ENCODE results near the gene KIF22. TPM values are rescaled to one million over a fixed set of nuclear protein-coding genes. Genes with fewer than 3 reads are reported as not detected.
A peak's percentile ranks its signal among the peaks of the same experiment; 100 is the strongest.

The KIF22 gene
- total RNA-seq, 1 experiment from 2014 or later = 134 TPM

GRCh38 chr16:29765167-29766032 lies 25.2 kb upstream of the KIF22 start:
- H3K27ac Mint-ChIP-seq (ENCODE audit: unreplicated experiment) = peak overlapping the region; percentile 73
- no TSS peak for BruUV-seq (replicated peaks)

GRCh38 chr16:29766571-29766970 lies 24.0 kb upstream of the KIF22 start:
- DNase-seq = no peak
- no peak for TF ChIP-seq CTCF (IDR thresholded peaks at IDR 0.05; ENCODE audit: unreplicated experiment)
- Mint-ChIP-seq H3K36me3 (ENCODE audit: insufficient read depth, unreplicated experiment) (peaks cover 16% of the 10 kb centered on the region), H3K27me3 (ENCODE audit: unreplicated experiment) (no peaks in the 10 kb centered on the region), H3K4me3 (ENCODE audit: low read depth, unreplicated experiment) (no peak overlapping the region), H3K27ac (ENCODE audit: unreplicated experiment) (no peak overlapping the region), H3K4me1 (ENCODE audit: low read depth, unreplicated experiment) (peaks cover 28% of the 10 kb centered on the region), H3K9me3 (ENCODE audit: low read depth, unreplicated experiment) (no peaks in the 10 kb centered on the region)
- CTCF ChIA-PET = no interaction called here
- intact Hi-C loops (cut with micrococcal nuclease; ENCODE audit: unreplicated experiment) = no loop called here
- BruUV-seq (replicated peaks) = no TSS peak

More at GRCh38 chr16:29765167-29766032, 25.2 kb upstream of the KIF22 start:
- DNase-seq = peak; percentile 85
- Mint-ChIP-seq H3K27me3 (ENCODE audit: unreplicated experiment) (no peaks in the 10 kb centered on the region), H3K4me1 (ENCODE audit: low read depth, unreplicated experiment) (peaks cover 28% of the 10 kb centered on the region), H3K36me3 (ENCODE audit: insufficient read depth, unreplicated experiment) (peaks cover 16% of the 10 kb centered on the region), H3K4me3 (ENCODE audit: low read depth, unreplicated experiment) (peak overlapping the region; percentile 38), H3K9me3 (ENCODE audit: low read depth, unreplicated experiment) (no peaks in the 10 kb centered on the region)
- TF ChIP-seq CTCF (IDR thresholded peaks at IDR 0.05; ENCODE audit: unreplicated experiment) = no peak
- CTCF ChIA-PET = interaction anchor here (0.6 to 0.9 kb wide), 2 partner anchors 9 to 135 kb away, joined by 3 read pairs; partner anchors contain the start of gene ASPHD1
- intact Hi-C loops (cut with micrococcal nuclease; ENCODE audit: unreplicated experiment) = no loop called here

- Mint-ChIP-seq H3K27ac (ENCODE audit: unreplicated experiment) (no peak overlapping the region), H3K36me3 (ENCODE audit: insufficient read depth, unreplicated experiment) (peaks cover 16% of the 10 kb centered on the region), H3K4me3 (ENCODE audit: low read depth, unreplicated experiment) (no peak overlapping the region), H3K4me1 (ENCODE audit: low read depth, unreplicated experiment) (peaks cover 28% of the 10 kb centered on the region), H3K9me3 (ENCODE audit: low read depth, unreplicated experiment) (no peaks in the 10 kb centered on the region), H3K27me3 (ENCODE audit: unreplicated experiment) (no peaks in the 10 kb centered on the region)
- no peak for TF ChIP-seq CTCF (IDR thresholded peaks at IDR 0.05; ENCODE audit: unreplicated experiment)
- intact Hi-C loops (cut with micrococcal nuclease; ENCODE audit: unreplicated experiment) = no loop called here
- CTCF ChIA-PET = no interaction called here
- BruUV-seq (replicated peaks) = no TSS peak
- no peak for DNase-seq
Observed at GRCh38 chr16:29767062-29767461, 23.5 kb upstream of the KIF22 start.

- TF ChIP-seq CTCF (IDR thresholded peaks at IDR 0.05; ENCODE audit: unreplicated experiment) = no peak
- no peak overlapping the region for H3K4me3 Mint-ChIP-seq (ENCODE audit: low read depth, unreplicated experiment)
- H3K27ac Mint-ChIP-seq (ENCODE audit: unreplicated experiment) = no peak overlapping the region
- H3K36me3 Mint-ChIP-seq (ENCODE audit: insufficient read depth, unreplicated experiment) = peaks cover 11% of the 10 kb centered on the region
- CTCF ChIA-PET = no interaction called here
- BruUV-seq (replicated peaks) = no TSS peak
- H3K27me3 Mint-ChIP-seq (ENCODE audit: unreplicated experiment) = no peaks in the 10 kb centered on the region
- no peaks in the 10 kb centered on the region for H3K9me3 Mint-ChIP-seq (ENCODE audit: low read depth, unreplicated experiment)
- H3K4me1 Mint-ChIP-seq (ENCODE audit: low read depth, unreplicated experiment) = peaks cover 28% of the 10 kb centered on the region
- DNase-seq = no peak
- intact Hi-C loops (cut with micrococcal nuclease; ENCODE audit: unreplicated experiment) = no loop called here
Observed at GRCh38 chr16:29769507-29769906, 21.0 kb upstream of the KIF22 start.

All from Calu3 (cell line).